OCI-LY7 (cell line): ENCODE data around the gene SERPINH1. TPM values are rescaled to one million over a fixed set of nuclear protein-coding genes. Genes with fewer than 3 reads are reported as not detected.

ENCODE experiments used
- BruUV-seq: library from RNA; stranded (reverse); fragments of 400-500 nt; replicated peaks from 2 replicates; lab custom pipeline; 2021; lab: Mats Ljungman, UMichigan
- CTCF ChIA-PET: fragments of 300-600 bp; sonication (Branson Sonifier 250); formaldehyde crosslinking; loops from one replicate; lab custom pipeline; 2022; ENCODE audit warnings: antibody characterized with exemption; ENCODE audit not compliant: unreplicated experiment; lab: Charles Lee
- POLR2A ChIA-PET: fragments of 300-600 bp; sonication (Branson Sonifier 250); formaldehyde crosslinking; loops from one replicate; lab custom pipeline; 2022; ENCODE audit warnings: antibody characterized with exemption; lab: Charles Lee
- DNase-seq: peaks from one replicate; pipeline ENCODE4 v3.0.0-alpha.2; 2015; ENCODE audit warnings: low spot score
- H2AFZ ChIP-seq: fragments of 200-600 bp; sonication (generic), shearing (Covaris generic); 2 replicates; pipeline ENCODE4 v1.6.1; 2014; ENCODE audit warnings: mild to moderate bottlenecking, antibody characterized with exemption, low read length, moderate library complexity
- H3K27ac ChIP-seq: fragments of 200-600 bp; sonication (generic); 2 replicates; pipeline ENCODE4 v1.5.1; 2014; ENCODE audit warnings: mixed run types, low read depth, mild to moderate bottlenecking, moderate library complexity, low read length, inconsistent platforms; ENCODE audit not compliant: poor library complexity, severe bottlenecking
- H3K36me3 ChIP-seq: fragments of 200-600 bp; sonication (generic); 2 replicates; pipeline ENCODE4 v1.6.1; 2014; ENCODE audit warnings: mild to moderate bottlenecking, antibody characterized with exemption, low read length, moderate library complexity, mixed read lengths; ENCODE audit not compliant: insufficient read depth
- H3K4me1 ChIP-seq: fragments of 200-600 bp; sonication (generic); 2 replicates; pipeline ENCODE4 v1.5.1; 2014; ENCODE audit warnings: mild to moderate bottlenecking, low read length; ENCODE audit not compliant: insufficient read depth, poor library complexity, severe bottlenecking
- H3K4me2 ChIP-seq: fragments of 200-600 bp; sonication (generic); 2 replicates; pipeline ENCODE4 v1.6.1; 2014; ENCODE audit warnings: mild to moderate bottlenecking, low read length
- H3K4me3 ChIP-seq: fragments of 200-600 bp; sonication (generic); 2 replicates; pipeline ENCODE4 v1.5.1; 2014; ENCODE audit warnings: mild to moderate bottlenecking, low read depth, low read length; ENCODE audit not compliant: poor library complexity, severe bottlenecking
- H3K79me2 ChIP-seq: fragments of 200-600 bp; sonication (generic); 2 replicates; pipeline ENCODE4 v1.6.1; 2016; ENCODE audit warnings: low read depth, mild to moderate bottlenecking, low read length, moderate library complexity, mixed read lengths; ENCODE audit not compliant: insufficient read depth
- H3K9me2 ChIP-seq: fragments of 200-600 bp; sonication (generic); 2 replicates; pipeline ENCODE4 v1.6.1; 2016; ENCODE audit warnings: mild to moderate bottlenecking, low read length, mixed read lengths; ENCODE audit not compliant: insufficient read depth
- H3K9me3 ChIP-seq: fragments of 200-600 bp; sonication (generic); 2 replicates; pipeline ENCODE4 v1.6.1; 2014; ENCODE audit warnings: mild to moderate bottlenecking, mixed run types, low read length, mixed read lengths
- H4K20me1 ChIP-seq: fragments of 200-600 bp; sonication (generic); 2 replicates; pipeline ENCODE4 v1.6.1; 2014; ENCODE audit warnings: mild to moderate bottlenecking, antibody characterized with exemption, low read length, moderate library complexity, mixed read lengths; ENCODE audit not compliant: insufficient read depth
- EZH2phosphoT487 ChIP-seq: fragments of 200-600 bp; sonication (generic); IDR thresholded peaks from 2 replicates; pipeline ENCODE4 v1.6.1; 2018; ENCODE audit warnings: low read depth, borderline replicate concordance, mild to moderate bottlenecking, mixed run types, antibody characterized with exemption, low read length, moderate library complexity, mixed read lengths
- intact Hi-C: fragments of 100-400 bp; cut with micrococcal nuclease; formaldehyde crosslinking; loops from one replicate; pipeline ENCODE4 v1.10.0; 2022; ENCODE audit not compliant: unreplicated experiment
- total RNA-seq, 2 experiments: library from RNA; depleted of rRNA in 1 of 2; stranded (reverse); fragments of >200 nt in 1 of 2; shearing (Covaris generic) in 1 of 2; gene quantifications; 2 replicates each; pipeline ENCODE4 v1.2.3, GENCODE V29; 2014 to 2022
- TF ChIP-seq, protein P1 (sequence below): fragments of 200-600 bp; sonication (generic); conservative IDR thresholded peaks from 2 replicates; pipeline ENCODE4 v1.5.1; 2014; ENCODE audit warnings: mild to moderate bottlenecking, antibody characterized with exemption, low read length, moderate library complexity, mixed read lengths

SERPINH1 gene
- total RNA-seq, 2 experiments from 2014 or later: not detected

DNA sequence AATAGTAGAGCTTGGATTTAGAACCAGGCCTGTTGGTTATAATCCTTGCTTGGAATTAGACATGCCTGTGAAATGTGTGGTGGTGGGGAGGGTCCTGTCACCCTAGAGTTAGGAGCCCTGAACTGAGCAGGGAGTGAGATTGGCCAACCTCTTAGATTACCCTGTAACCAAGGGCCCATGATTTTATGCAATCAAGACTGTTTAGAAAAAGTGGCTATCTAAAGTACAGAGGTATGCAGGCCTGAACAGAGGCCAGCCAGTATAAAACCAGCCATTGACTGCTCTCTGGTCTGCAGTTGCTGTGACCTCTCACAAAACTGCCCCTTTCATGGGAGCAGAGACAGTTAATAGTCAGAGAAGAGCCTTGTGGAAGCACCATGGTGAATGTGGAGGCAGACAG is 36.2 kb downstream of the SERPINH1 start:
- Histone ChIP-seq H3K27ac (no peak overlapping the region), H2AFZ (no peak overlapping the region), H3K36me3 (no peaks in the 10 kb centered on the region), H3K4me3 (no peak overlapping the region), H3K4me1 (peaks cover 6% of the 10 kb centered on the region), H3K79me2 (no peaks in the 10 kb centered on the region), H4K20me1 (no peaks in the 10 kb centered on the region), H3K4me2 (no peak overlapping the region), H3K9me3 (no peaks in the 10 kb centered on the region), H3K9me2 (no peaks in the 10 kb centered on the region)
- CTCF ChIA-PET: interaction anchor here (0.6 kb wide), 1 partner anchor 23 kb away, joined by 3 read pairs; no protein-coding TSS in a partner anchor
- DNase-seq: no peak
- no peak for TF ChIP-seq EZH2phosphoT487
- TF ChIP-seq, protein P1, sequence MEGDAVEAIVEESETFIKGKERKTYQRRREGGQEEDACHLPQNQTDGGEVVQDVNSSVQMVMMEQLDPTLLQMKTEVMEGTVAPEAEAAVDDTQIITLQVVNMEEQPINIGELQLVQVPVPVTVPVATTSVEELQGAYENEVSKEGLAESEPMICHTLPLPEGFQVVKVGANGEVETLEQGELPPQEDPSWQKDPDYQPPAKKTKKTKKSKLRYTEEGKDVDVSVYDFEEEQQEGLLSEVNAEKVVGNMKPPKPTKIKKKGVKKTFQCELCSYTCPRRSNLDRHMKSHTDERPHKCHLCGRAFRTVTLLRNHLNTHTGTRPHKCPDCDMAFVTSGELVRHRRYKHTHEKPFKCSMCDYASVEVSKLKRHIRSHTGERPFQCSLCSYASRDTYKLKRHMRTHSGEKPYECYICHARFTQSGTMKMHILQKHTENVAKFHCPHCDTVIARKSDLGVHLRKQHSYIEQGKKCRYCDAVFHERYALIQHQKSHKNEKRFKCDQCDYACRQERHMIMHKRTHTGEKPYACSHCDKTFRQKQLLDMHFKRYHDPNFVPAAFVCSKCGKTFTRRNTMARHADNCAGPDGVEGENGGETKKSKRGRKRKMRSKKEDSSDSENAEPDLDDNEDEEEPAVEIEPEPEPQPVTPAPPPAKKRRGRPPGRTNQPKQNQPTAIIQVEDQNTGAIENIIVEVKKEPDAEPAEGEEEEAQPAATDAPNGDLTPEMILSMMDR: no peak
- intact Hi-C loops: loop anchor here (5.0 kb wide), 1 partner anchor 169 kb away; the partner anchor contains the start of gene DGAT2
- no TSS peak for BruUV-seq
- POLR2A ChIA-PET: interaction anchor here (0.6 to 1.4 kb wide), 2 partner anchors 11 to 155 kb away, joined by 3 to 5 read pairs; no protein-coding TSS in a partner anchor

DNA sequence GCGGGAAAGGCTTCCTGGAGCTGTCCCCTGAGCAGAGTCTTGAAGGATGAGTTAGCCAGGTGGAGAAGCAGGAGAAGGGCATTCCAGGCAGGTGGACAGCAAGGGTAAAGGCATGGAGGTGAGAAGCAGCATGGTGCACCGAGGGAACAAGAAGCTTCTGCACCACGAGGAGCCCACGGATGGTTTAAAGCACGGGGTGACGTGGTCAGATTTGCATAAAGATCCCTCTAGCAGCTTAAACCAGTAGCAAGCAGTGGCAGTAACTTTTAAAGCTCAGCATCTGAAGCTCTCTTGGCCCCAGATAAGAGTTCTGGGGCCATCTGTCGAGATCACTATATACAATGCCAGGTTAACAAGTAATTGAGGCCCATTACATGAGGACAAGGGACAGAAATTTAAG is 36.8 kb downstream of the SERPINH1 start:
- no peaks in the 10 kb centered on the region for H3K36me3 ChIP-seq
- BruUV-seq: no TSS peak
- H4K20me1 ChIP-seq: no peaks in the 10 kb centered on the region
- H3K4me2 ChIP-seq: no peak overlapping the region
- intact Hi-C loops: loop anchor here (5.0 kb wide), 1 partner anchor 168 kb away; the partner anchor contains the start of gene DGAT2
- TF ChIP-seq EZH2phosphoT487: no peak
- TF ChIP-seq, protein P1: no peak
- no peak overlapping the region for H3K27ac ChIP-seq
- DNase-seq: no peak
- no peak overlapping the region for H3K4me3 ChIP-seq
- no peaks in the 10 kb centered on the region for H3K79me2 ChIP-seq
- H3K4me1 ChIP-seq: peaks cover 6% of the 10 kb centered on the region
- no peaks in the 10 kb centered on the region for H3K9me2 ChIP-seq
- ChIA-PET CTCF (no interaction called here), POLR2A (interaction anchor here (1.2 to 1.4 kb wide), 2 partner anchors 9 to 11 kb away, joined by 4 to 5 read pairs; no protein-coding TSS in a partner anchor)
- H3K9me3 ChIP-seq: no peaks in the 10 kb centered on the region
- H2AFZ ChIP-seq: no peak overlapping the region

DNA sequence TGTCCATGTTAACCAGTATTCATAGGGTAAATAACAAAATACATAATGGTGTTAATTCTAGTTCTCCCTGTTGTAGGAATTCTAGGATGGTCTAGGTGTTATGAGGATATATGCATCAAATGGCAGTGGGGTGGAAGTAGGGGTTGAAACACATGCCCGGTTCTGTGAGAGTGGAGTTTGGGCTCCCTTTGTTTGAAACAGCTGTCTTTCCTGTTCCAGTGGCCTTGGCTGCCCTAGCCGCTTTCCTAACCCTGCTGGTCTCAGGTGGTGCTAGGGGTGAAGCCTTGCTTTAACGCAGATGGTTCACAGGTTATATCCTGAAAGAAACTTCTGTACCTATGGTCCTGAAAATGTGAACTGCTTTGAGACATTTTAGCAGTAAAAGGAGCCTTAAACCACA is 38.3 kb downstream of the SERPINH1 start:
- Histone ChIP-seq H3K27ac (no peak overlapping the region), H3K4me3 (no peak overlapping the region), H3K9me3 (no peaks in the 10 kb centered on the region), H3K36me3 (no peaks in the 10 kb centered on the region), H3K9me2 (no peaks in the 10 kb centered on the region), H3K4me1 (peaks cover 6% of the 10 kb centered on the region), H4K20me1 (no peaks in the 10 kb centered on the region), H2AFZ (no peak overlapping the region), H3K4me2 (no peak overlapping the region), H3K79me2 (no peaks in the 10 kb centered on the region)
- intact Hi-C loops: no loop called here
- POLR2A ChIA-PET: no interaction called here
- TF ChIP-seq, protein P1: no peak
- TF ChIP-seq EZH2phosphoT487: no peak
- no TSS peak for BruUV-seq
- no peak for DNase-seq
- CTCF ChIA-PET: no interaction called here
